ENCODE measurements around the gene HSD17B10. TPM values are rescaled to one million over a fixed set of nuclear protein-coding genes. Genes with fewer than 3 reads are reported as not detected.
"Not testable (repeated sequence)": the region's sequence is repeated elsewhere in the genome, so short reads cannot be mapped to it uniquely, and the experiment has no call there.

The HSD17B10 gene
- 87.9 TPM for polyA plus RNA-seq (2013, experiment 1 of 2; ENCODE audit: insufficient read length)
- polyA plus RNA-seq (2013, experiment 2 of 2; ENCODE audit: insufficient read length): 60.0 TPM

DNA sequence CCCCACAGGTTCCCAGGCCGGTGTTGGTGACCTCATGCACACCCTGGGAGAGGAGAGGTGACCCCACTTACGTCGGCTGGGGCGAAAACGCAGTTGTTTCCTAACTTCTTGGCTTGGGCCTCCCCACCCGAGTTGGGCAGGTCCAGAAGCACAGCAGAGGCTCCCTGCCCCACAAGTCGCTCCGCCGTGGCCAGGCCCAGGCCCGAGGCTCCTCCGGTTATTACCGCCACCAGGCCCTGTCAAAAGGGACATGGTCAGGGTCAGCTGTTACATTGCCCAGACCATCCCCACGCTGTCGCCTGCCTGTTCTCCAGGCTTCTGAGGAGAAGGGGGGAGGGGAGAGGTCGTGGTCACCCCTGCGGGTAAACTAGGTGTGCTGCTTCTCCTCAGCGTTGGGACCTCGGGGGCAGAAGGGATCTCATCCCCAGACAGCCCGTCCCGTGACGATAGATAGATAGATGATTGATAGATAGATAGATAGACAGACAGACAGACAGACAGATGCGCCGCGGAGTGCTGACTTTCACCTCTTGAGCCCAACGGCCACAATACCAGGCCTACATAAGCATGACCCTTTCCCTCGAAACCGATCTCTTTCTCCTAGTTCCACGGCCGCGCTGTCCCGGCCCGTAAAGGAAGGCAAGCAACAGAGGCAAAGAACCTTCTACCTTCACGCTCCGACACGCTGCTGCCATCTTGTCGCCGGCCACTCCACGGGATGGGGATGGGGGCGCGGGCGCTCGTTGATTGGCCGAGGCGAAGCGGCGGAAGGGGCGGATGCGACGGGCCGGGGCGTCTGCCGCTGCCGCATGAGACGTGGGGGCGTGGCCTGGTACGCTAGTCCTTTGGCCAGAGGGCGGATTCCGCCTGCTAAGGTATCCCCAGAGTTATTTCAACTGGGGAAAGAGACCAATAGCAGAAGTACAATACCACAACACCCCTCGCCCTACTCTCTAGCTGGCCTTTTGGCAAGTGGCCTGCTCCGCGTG is at the start of gene HSD17B10:
TSS of gene HSD17B10 (minus strand) at position 720 of the 989 bp plus-strand sequence. CDS start at position 695, 25 bp downstream.
- peak; percentile 80 for DNase-seq

- no peak for DNase-seq
These were observed 49.2 kb upstream of the HSD17B10 start for GRCh38 chrX:53483416-53483815.

GRCh38 chrX:53481816-53482465 is 47.8 kb upstream of the HSD17B10 start:
- DNase-seq: peak; percentile 46

DNA sequence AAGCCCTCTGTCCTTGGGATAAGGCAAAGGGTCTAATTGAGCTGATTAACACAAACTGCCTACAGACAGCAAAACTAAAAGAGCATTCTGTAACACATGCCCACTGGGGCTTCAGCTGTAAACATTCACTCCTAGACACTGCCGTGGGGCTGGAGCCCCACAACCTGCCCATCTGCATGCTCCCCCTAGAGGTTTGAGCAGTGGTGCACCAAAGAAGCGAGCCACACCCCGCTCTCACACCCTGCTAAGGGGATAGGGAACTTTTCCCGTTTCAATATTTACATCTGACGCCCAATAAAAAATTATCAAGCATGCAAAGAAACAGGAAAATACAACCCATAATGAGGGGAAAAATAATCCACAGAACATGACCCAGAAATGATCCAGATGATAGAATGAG is 46.9 kb upstream of the HSD17B10 start:
- no peak for DNase-seq

GRCh38 chrX:53479301-53479700 is 45.1 kb upstream of the HSD17B10 start:
- no peak for DNase-seq

- DNase-seq: peak; percentile 3
These were observed 42.2 kb upstream of the HSD17B10 start for GRCh38 chrX:53476371-53476770.

DNA sequence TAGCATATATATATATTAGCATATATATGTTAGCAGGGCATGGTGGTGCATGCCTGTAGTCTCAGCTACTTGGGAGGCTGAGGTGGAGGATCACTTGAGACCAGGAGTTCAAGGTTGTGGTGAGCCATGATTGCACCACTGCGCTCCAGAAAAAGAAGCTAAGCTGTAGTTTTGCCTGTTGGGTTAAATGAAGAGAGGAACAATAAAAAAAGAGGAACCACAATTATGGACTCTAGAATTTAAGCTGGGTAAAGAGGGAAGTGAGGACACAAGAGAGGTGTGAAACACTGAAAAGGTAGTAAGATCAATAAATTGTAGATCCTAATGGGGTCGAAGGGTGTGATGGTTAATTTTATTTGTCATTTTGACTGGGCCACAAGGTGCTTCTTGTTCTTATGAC is 40.5 kb upstream of the HSD17B10 start:
- no peak for DNase-seq

- DNase-seq: no peak
These were observed 37.2 kb upstream of the HSD17B10 start for GRCh38 chrX:53471346-53471745.

GRCh38 chrX:53468659-53469058 is 34.5 kb upstream of the HSD17B10 start:
- not testable (repeated sequence) for DNase-seq

- DNase-seq: no peak
These were observed 23.9 kb upstream of the HSD17B10 start for GRCh38 chrX:53458082-53458481.

- peak; percentile 41 for DNase-seq
These were observed 22.1 kb upstream of the HSD17B10 start for GRCh38 chrX:53456254-53456653.

DNA sequence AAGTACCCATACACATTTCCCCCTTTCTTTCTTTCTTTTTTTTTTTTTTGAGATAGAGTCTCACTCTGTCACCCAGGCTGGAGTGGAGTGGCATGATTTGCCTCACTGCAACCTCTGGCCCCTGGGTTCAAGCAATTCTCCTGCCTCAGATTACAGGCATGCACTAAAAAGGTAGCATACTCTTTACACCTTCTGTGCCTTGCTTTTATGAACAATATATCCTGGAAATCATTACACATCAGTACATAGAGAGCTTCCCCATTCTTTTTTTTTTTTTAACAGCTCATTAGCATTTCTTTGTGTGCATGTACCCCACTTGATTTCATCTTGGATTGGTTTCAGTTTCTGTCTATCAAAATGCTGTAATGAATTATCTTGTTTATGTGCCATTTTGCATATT is 18.6 kb upstream of the HSD17B10 start:
- no peak for DNase-seq

GRCh38 chrX:53449632-53450031 is 15.5 kb upstream of the HSD17B10 start:
- no peak for DNase-seq

GRCh38 chrX:53447441-53447840 is 13.3 kb upstream of the HSD17B10 start:
- DNase-seq: no peak

GRCh38 chrX:53445977-53446376 is 11.8 kb upstream of the HSD17B10 start:
- DNase-seq: peak; percentile 30

- DNase-seq: no peak
These were observed 8.1 kb upstream of the HSD17B10 start for GRCh38 chrX:53442322-53442631.

DNA sequence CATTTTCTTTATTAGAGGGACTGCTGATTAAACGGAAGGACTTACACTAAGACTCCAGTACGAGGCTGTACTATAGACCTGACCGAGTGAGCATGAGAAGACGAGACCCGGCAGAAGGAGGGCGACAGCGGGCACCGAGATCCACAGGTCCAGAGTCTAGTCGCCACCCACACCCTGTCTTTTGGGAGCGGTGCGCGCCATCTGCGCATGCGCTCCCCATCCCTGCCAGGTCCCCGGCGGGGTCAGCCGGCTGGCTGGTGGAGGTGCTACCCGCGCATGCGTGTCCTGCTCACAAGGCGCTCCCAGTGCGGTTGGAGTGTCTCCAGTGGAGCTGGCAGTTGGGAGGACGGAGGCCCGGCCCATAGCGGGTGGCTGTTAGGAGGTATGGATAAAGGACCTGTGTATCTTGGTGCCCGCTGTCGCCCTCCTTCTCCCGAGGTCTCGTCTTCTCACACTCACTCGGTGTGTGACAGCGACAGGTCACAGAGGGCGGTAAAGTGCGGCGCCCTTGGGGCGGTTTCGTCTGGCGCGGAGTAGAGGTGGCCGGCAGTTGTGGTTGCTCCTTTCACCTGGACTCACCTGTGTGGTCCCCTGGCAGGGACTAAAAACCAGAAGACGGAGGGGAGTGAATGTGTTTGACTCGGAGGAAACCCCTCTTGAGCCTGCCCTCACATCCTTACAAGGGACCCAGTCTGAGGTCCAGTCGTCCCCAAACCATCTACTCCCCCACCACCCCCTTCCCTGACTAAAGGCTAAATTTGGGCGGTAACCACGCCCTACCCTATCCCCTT is 7.6 kb upstream of the HSD17B10 start:
- DNase-seq: peak; percentile 76

DNA sequence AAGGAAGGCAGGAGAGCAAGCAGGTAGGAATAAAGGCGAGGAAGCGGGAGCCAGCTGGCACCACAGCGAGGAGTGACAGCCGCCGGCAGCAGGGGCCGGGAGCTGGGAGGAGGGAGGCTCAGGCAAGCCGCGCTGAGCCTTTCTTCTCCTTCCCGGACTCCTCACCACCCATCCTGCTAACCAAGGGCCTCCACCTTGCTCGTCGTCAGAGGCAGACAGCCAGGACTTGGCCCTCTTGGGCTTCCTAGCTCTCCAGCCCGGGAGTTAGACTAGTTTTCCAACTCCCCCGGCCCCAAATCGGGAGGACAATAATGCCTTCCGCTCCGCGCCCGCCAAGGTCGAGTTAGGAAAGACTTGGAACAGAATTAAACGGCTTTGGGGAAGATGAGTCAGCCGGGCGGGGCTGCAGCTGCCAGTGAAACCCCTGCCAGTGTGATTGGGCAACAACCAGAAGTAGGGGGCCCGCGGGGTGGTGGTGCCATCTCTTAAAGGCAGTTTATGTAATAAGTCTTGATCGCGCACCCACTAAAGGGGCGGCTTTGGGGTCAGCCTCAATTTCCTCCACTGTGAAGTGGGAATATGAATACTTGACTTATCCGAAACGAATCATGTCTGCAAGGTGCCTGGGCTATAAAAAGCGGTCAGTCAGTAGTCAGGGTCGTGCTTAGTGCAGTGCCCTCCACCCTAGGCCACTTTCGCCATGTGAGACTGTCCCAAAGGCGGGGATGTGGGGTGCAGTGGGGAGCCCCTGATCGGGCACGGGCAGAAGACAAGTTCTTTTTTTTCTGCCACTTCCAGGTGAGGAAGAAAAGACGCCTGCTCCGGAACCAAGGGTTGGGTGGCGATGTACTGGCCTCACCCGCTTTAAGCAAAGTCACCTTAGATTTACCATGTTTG is 6.7 kb upstream of the HSD17B10 start:
- peak; percentile 34 for DNase-seq

GRCh38 chrX:53440101-53440500 is 5.9 kb upstream of the HSD17B10 start:
- DNase-seq: no peak

- no peak for DNase-seq
These were observed 4.7 kb upstream of the HSD17B10 start for GRCh38 chrX:53438832-53439230.

- no peak for DNase-seq
These were observed 4.1 kb upstream of the HSD17B10 start for GRCh38 chrX:53438174-53438831.

All from fibroblast of skin of back (primary cell).